Measurements from ENCODE around the gene CACHD1.

GRCh38 chr1:64530969-64531692 lies 61.2 kb downstream of the CACHD1 start:
- TF ChIP-seq EZH2 (IDR thresholded peaks at IDR 0.05; ENCODE audit: borderline replicate concordance, insufficient read depth, low read length, poor library complexity, severe bottlenecking): no peak
- TF ChIP-seq CTCF (IDR thresholded peaks at IDR 0.05; ENCODE audit: poor library complexity, severe bottlenecking): no peak
- TF ChIP-seq RAD21 (conservative IDR thresholded peaks at IDR 0.05): no peak
- no peak for TF ChIP-seq TAF1 (IDR thresholded peaks at IDR 0.05; ENCODE audit: low read depth)
- TF ChIP-seq EP300 (conservative IDR thresholded peaks at IDR 0.05; ENCODE audit: poor library complexity, severe bottlenecking): no peak
- no peak for TF ChIP-seq REST (IDR thresholded peaks at IDR 0.05; ENCODE audit: borderline replicate concordance)
- TF ChIP-seq POLR2AphosphoS5 (IDR thresholded peaks at IDR 0.05): no peak
- no peak for TF ChIP-seq SMC3 (conservative IDR thresholded peaks at IDR 0.05; ENCODE audit: poor library complexity)

Measured in neural cell (in vitro differentiated cells).